H1 (cell line): ENCODE measurements around the gene TMEM106C. TPM values are rescaled to one million over a fixed set of nuclear protein-coding genes. Genes with fewer than 3 reads are reported as not detected.
A peak's percentile ranks its signal among the peaks of the same experiment; 100 is the strongest.

Source experiments
- CTCF ChIA-PET: fragments of 300-600 bp; sonication (Branson Sonifier 250); formaldehyde crosslinking; loops from one replicate; lab custom pipeline; 2021; ENCODE audit not compliant: partially characterized antibody; lab: Charles Lee
- POLR2A ChIA-PET: fragments of 300-600 bp; sonication (Branson Sonifier 250); formaldehyde crosslinking; loops from one replicate; lab custom pipeline; 2021; ENCODE audit warnings: inconsistent platforms; ENCODE audit not compliant: partially characterized antibody; lab: Charles Lee
- DNase-seq, 2 experiments: peaks; one replicate each; pipeline versions ENCODE4 v3.0.0 to v3.0.0-alpha.2; 2010 to 2022; ENCODE audit warnings: low spot score in 2 of 2, low read depth in 1 of 2, mixed read lengths in 1 of 2
- FAIRE-seq: peaks from 2 replicates; lab custom pipeline; 2011; peaks lifted over from hg19 to GRCh38; lab: Jason Lieb, UNC
- H2AFZ ChIP-seq: 2 replicates; pipeline ENCODE4 v1.8.1; 2012; ENCODE audit warnings: low read length, inconsistent platforms
- H2AK5ac ChIP-seq: 2 replicates; pipeline ENCODE4 v1.6.1; 2013; ENCODE audit warnings: low read depth, low read length
- H2BK120ac ChIP-seq: replicated peaks from 2 replicates; pipeline ENCODE3; 2013; ENCODE audit warnings: low read depth, low read length, inconsistent platforms
- H2BK12ac ChIP-seq: 2 replicates; pipeline ENCODE4 v1.6.1; 2013; ENCODE audit warnings: low read depth, low read length
- H2BK15ac ChIP-seq: 2 replicates; pipeline ENCODE4 v1.6.1; 2013; ENCODE audit warnings: low read length
- H2BK20ac ChIP-seq: 2 replicates; pipeline ENCODE4 v1.6.1; 2013; ENCODE audit warnings: low read length
- H2BK5ac ChIP-seq: 2 replicates; pipeline ENCODE4 v1.6.1; 2013; ENCODE audit warnings: low read depth, low read length
- H3K14ac ChIP-seq: 2 replicates; pipeline ENCODE4 v1.6.1; 2013; ENCODE audit warnings: inconsistent platforms; ENCODE audit not compliant: insufficient read length
- H3K18ac ChIP-seq: 2 replicates; pipeline ENCODE4 v1.6.1; 2013; ENCODE audit warnings: low read length; ENCODE audit errors: extremely low read depth
- H3K23ac ChIP-seq: 2 replicates; pipeline ENCODE4 v1.6.1; 2013; ENCODE audit warnings: inconsistent platforms; ENCODE audit not compliant: insufficient read length
- H3K23me2 ChIP-seq: 2 replicates; pipeline ENCODE4 v1.6.1; 2013; ENCODE audit warnings: low read depth, low read length
- H3K27ac ChIP-seq: 2 replicates; pipeline ENCODE4 v1.6.1; 2011; ENCODE audit warnings: low read depth, low read length, inconsistent platforms
- H3K27me3 ChIP-seq, 4 experiments: replicated peaks in 1 of 4; 1 replicate in 1 of 4; 2 replicates in 3 of 4; pipeline versions ENCODE4 v1.6.1 to v1.8.1; 2011 to 2013; ENCODE audit warnings: low read length in 3 of 4, mild to moderate bottlenecking in 3 of 4, inconsistent platforms in 2 of 4, mixed read lengths in 2 of 4, moderate library complexity in 1 of 4; ENCODE audit not compliant: control insufficient read depth in 3 of 4, insufficient read depth in 3 of 4; ENCODE audit errors: extremely low read depth in 1 of 4
- H3K36me3 ChIP-seq, 4 experiments: 2 replicates each; pipeline versions ENCODE4 v1.6.1 to v1.8.1; 2011 to 2013; ENCODE audit warnings: mild to moderate bottlenecking in 4 of 4, low read length in 3 of 4, moderate library complexity in 2 of 4, control low read depth in 1 of 4, inconsistent platforms in 1 of 4; ENCODE audit not compliant: insufficient read depth in 4 of 4, control insufficient read depth in 2 of 4
- H3K4ac ChIP-seq: replicated peaks from 2 replicates; pipeline ENCODE3; 2013; ENCODE audit warnings: low read length, low read depth, mixed read lengths, inconsistent platforms; ENCODE audit not compliant: insufficient read length
- H3K4me1 ChIP-seq, 4 experiments: replicated peaks in 1 of 4; 1 replicate in 1 of 4; 2 replicates in 3 of 4; pipeline versions ENCODE4 v1.6.1 to v1.8.1; 2011 to 2013; ENCODE audit warnings: low read length in 3 of 4, inconsistent platforms in 2 of 4, mixed read lengths in 1 of 4; ENCODE audit not compliant: insufficient read depth in 4 of 4, control insufficient read depth in 3 of 4
- H3K4me2 ChIP-seq, 2 experiments: 2 replicates each; pipeline versions ENCODE4 v1.6.1 to v1.8.1; 2011 to 2013; ENCODE audit warnings: low read depth in 2 of 2, low read length in 2 of 2, control low read depth in 1 of 2, inconsistent platforms in 1 of 2, mild to moderate bottlenecking in 1 of 2; ENCODE audit not compliant: insufficient read depth in 1 of 2
- H3K4me3 ChIP-seq, 4 experiments: fragments of 200-600, 300-600 bp in 1 of 4; sonication (generic), shearing (Covaris generic), sonication (Bioruptor Twin) in 1 of 4; 2 replicates each; pipeline versions ENCODE4 v1.5.1 to v1.8.1; 2011 to 2016; ENCODE audit warnings: low read length in 4 of 4, low read depth in 3 of 4, control low read depth in 2 of 4, inconsistent platforms in 2 of 4, mild to moderate bottlenecking in 2 of 4, mixed read lengths in 1 of 4, moderate library complexity in 1 of 4; ENCODE audit not compliant: insufficient read depth in 2 of 4; ENCODE audit errors: extremely low read depth in 1 of 4
- H3K56ac ChIP-seq: replicated peaks from 2 replicates; pipeline ENCODE3; 2013; ENCODE audit warnings: low read depth, mild to moderate bottlenecking, mixed read lengths, low read length, inconsistent platforms; ENCODE audit not compliant: insufficient read length
- H3K79me1 ChIP-seq: 2 replicates; pipeline ENCODE4 v1.6.1; 2013; ENCODE audit warnings: low read depth, low read length, control low read depth
- H3K79me2 ChIP-seq, 2 experiments: 2 replicates each; pipeline versions ENCODE4 v1.6.1 to v1.8.1; 2012 to 2013; ENCODE audit warnings: low read length in 2 of 2, mild to moderate bottlenecking in 2 of 2, inconsistent platforms in 1 of 2; ENCODE audit not compliant: insufficient read depth in 2 of 2, control insufficient read depth in 1 of 2
- H3K9ac ChIP-seq, 4 experiments: replicated peaks in 1 of 4; 1 replicate in 1 of 4; 2 replicates in 3 of 4; pipeline versions ENCODE4 v1.6.1 to v1.8.1; 2011 to 2013; ENCODE audit warnings: low read depth in 3 of 4, low read length in 3 of 4, control low read depth in 2 of 4, mild to moderate bottlenecking in 2 of 4, moderate library complexity in 2 of 4, inconsistent platforms in 1 of 4; ENCODE audit errors: extremely low read depth in 1 of 4
- H3K9me3 ChIP-seq, 2 experiments: 2 replicates each; pipeline versions ENCODE4 v1.6.1 to v1.8.1; 2012 to 2013; ENCODE audit warnings: mild to moderate bottlenecking in 2 of 2, moderate library complexity in 2 of 2, control low read depth in 1 of 2, inconsistent platforms in 1 of 2, low read depth in 1 of 2, low read length in 1 of 2, mixed read lengths in 1 of 2; ENCODE audit not compliant: insufficient read depth in 2 of 2
- H4K20me1 ChIP-seq, 2 experiments: replicated peaks in 1 of 2; 2 replicates each; pipeline versions ENCODE3 to v1.8.1; 2011 to 2013; ENCODE audit warnings: inconsistent platforms in 2 of 2, low read length in 2 of 2, mild to moderate bottlenecking in 1 of 2; ENCODE audit not compliant: insufficient read depth in 2 of 2, control insufficient read depth in 1 of 2
- H4K5ac ChIP-seq: 2 replicates; pipeline ENCODE4 v1.6.1; 2013; ENCODE audit warnings: low read length, low read depth, mixed read lengths, inconsistent platforms; ENCODE audit not compliant: insufficient read length
- H4K8ac ChIP-seq: 2 replicates; pipeline ENCODE4 v1.8.0; 2013; ENCODE audit warnings: mild to moderate bottlenecking, moderate library complexity, low read length, inconsistent platforms; ENCODE audit not compliant: insufficient read depth; ENCODE audit errors: extremely low read depth
- H4K91ac ChIP-seq: replicated peaks from 2 replicates; pipeline ENCODE3; 2013; ENCODE audit warnings: low read length, mixed read lengths, inconsistent platforms; ENCODE audit not compliant: insufficient read length
- CBX8 ChIP-seq: fragments of 300-800, 300-1000 bp; sonication (generic); IDR thresholded peaks from 2 replicates; pipeline ENCODE4 v1.7.1; 2016; ENCODE audit warnings: low read depth, low read length, borderline replicate concordance
- CREB1 ChIP-seq: IDR thresholded peaks from 2 replicates; pipeline ENCODE4 v1.6.1; 2012; ENCODE audit warnings: inconsistent platforms
- CTBP2 ChIP-seq: IDR thresholded peaks from 2 replicates; pipeline ENCODE4 v1.7.0; 2011; ENCODE audit warnings: borderline replicate concordance, mild to moderate bottlenecking, moderate library complexity, mixed read lengths, low read length; ENCODE audit not compliant: insufficient read depth, insufficient read length
- EP300 ChIP-seq, 2 experiments: IDR thresholded peaks; 1 replicate in 1 of 2; 2 replicates in 1 of 2; pipeline ENCODE4 v1.6.1; 2011 to 2012; ENCODE audit warnings: low read depth in 2 of 2, low read length in 2 of 2, mild to moderate bottlenecking in 2 of 2, borderline replicate concordance in 1 of 2, inconsistent platforms in 1 of 2, moderate library complexity in 1 of 2
- FOSL1 ChIP-seq: IDR thresholded peaks from 2 replicates; pipeline ENCODE4 v1.6.1; 2011; ENCODE audit warnings: mild to moderate bottlenecking, low read depth, low read length, moderate library complexity; ENCODE audit not compliant: insufficient read depth
- KDM4A ChIP-seq: IDR thresholded peaks from one replicate; pipeline ENCODE4 v1.7.1; 2012; ENCODE audit warnings: low read depth, mild to moderate bottlenecking, moderate library complexity, low read length, inconsistent platforms; ENCODE audit not compliant: severe bottlenecking
- KDM5A ChIP-seq: fragments of 200-600 bp; IDR thresholded peaks from 2 replicates; pipeline ENCODE4 v1.7.1; 2012; ENCODE audit warnings: mild to moderate bottlenecking, low read length, inconsistent platforms, mixed read lengths
- RFX5 ChIP-seq: IDR thresholded peaks from 2 replicates; pipeline ENCODE4 v1.6.1; 2011; ENCODE audit warnings: low read depth, low read length, improper control_type of control experiment, borderline replicate concordance
- SP4 ChIP-seq: IDR thresholded peaks from 2 replicates; pipeline ENCODE4 v1.6.1; 2012; ENCODE audit warnings: low read length, inconsistent platforms
- TBP ChIP-seq: IDR thresholded peaks from 2 replicates; pipeline ENCODE4 v1.6.1; 2011; ENCODE audit warnings: low read depth, low read length, improper control_type of control experiment
- WGBS, 2 experiments: shearing (Covaris generic) in 1 of 2; methylation state at CpG; one replicate each; pipeline versions ENCODE4 v1.1.6 to v1.1.7; 2013 to 2015; ENCODE audit warnings: low lambda C conversion rate in 2 of 2, mixed read lengths in 2 of 2, inconsistent platforms in 1 of 2, low coverage in 1 of 2, missing lambda C conversion rate in 1 of 2; ENCODE audit not compliant: insufficient replicate concordance in 2 of 2, insufficient coverage in 1 of 2, insufficient read length in 1 of 2; ENCODE audit errors: extremely low coverage in 1 of 2, missing lambda C conversion rate in 1 of 2; 5-methylcytosine and 5-hydroxymethylcytosine counted together
- polyA plus RNA-seq, 7 experiments: library from polyadenylated mRNA; depleted of rRNA in 3 of 7; stranded (reverse) in 5 of 7; unstranded in 2 of 7; fragments of >200 nt in 5 of 7; fragments of 200-250 nt in 2 of 7; gene quantifications; 1 replicate in 5 of 7; 2 replicates in 1 of 7; 4 replicates in 1 of 7; pipeline versions ENCODE4 v1.2.1 to v1.2.3, GENCODE V29; 2011 to 2013; ENCODE audit warnings: missing spikeins in 2 of 7, mixed read lengths in 2 of 7
- total RNA-seq: library from RNA; stranded (reverse); fragmentation: NEBNext Ultra II Directional; extraction: Animal tissue kit (Norgen Biotek cat#: 25700); gene quantifications from 2 replicates; pipeline ENCODE4 v1.2.1, GENCODE V29; 2021

TMEM106C gene
- total and polyA plus RNA-seq, 2 of the 8 experiments (the other 6 are each of a cell fraction or from before 2014, with no cell fraction given) = 36.6 to 45.3 TPM

GRCh38 chr12:47947341-47947740 is 16.1 kb upstream of the TMEM106C start:
- H2BK20ac ChIP-seq = no peak overlapping the region
- WGBS, 2 experiments = 86% methylated on average over 12 of the region's 12 CpGs; no CpG with 5 or more reads in 1 of the 2 experiments
- H3K36me3 ChIP-seq = no peaks in the 10 kb centered on the region
- ChIA-PET CTCF (interaction anchor here (0.6 to 4.3 kb wide), 21 partner anchors 11 to 239 kb away, joined by 3 to 16 read pairs (median 4); partner anchors contain the start of gene VDR), POLR2A (no interaction called here)
- H3K27ac ChIP-seq = no peak overlapping the region
- H2BK15ac ChIP-seq = no peak overlapping the region; the same call in 1 of the 2 replicates
- H3K18ac ChIP-seq = no peak overlapping the region
- H2AFZ ChIP-seq = 0 out of 2 replicates have a peak overlapping the region, but pooled peaks have one; percentile 50
- H2BK120ac ChIP-seq = no peak overlapping the region
- H3K79me2 ChIP-seq = no peaks in the 10 kb centered on the region
- peaks cover 3% of the 10 kb centered on the region; the same call in 1 of the 2 replicates for H3K23me2 ChIP-seq
- H3K4ac ChIP-seq = no peak overlapping the region
- TF ChIP-seq RFX5 (no peak), SP4 (no peak), KDM4A (no peak), CTBP2 (no peak), KDM5A (no peak), FOSL1 (no peak), CREB1 (no peak), CBX8 (no peak), TBP (no peak), EP300 (IDR thresholded peaks at IDR 0.05; ENCODE audit: borderline replicate concordance in 1 of 2, low read depth in 2 of 2, low read length in 2 of 2) (no peak)
- H3K4me1 ChIP-seq = peaks cover 0 to 7% (median 4%) of the 10 kb centered on the region in 4 experiments; a peak in 4 of 7 replicates
- no peak overlapping the region for H3K9ac ChIP-seq
- no peaks in the 10 kb centered on the region for H3K9me3 ChIP-seq
- peaks cover 0 to 7% (median 1%) of the 10 kb centered on the region in 4 experiments; a peak in 5 of 7 replicates for H3K27me3 ChIP-seq
- H4K5ac ChIP-seq = no peak overlapping the region
- H3K14ac ChIP-seq = no peak overlapping the region
- H4K8ac ChIP-seq = no peak overlapping the region
- no peak overlapping the region for H2BK5ac ChIP-seq
- peaks cover 0 to 2% of the 10 kb centered on the region in 2 experiments for H4K20me1 ChIP-seq
- H2BK12ac ChIP-seq = no peak overlapping the region
- H3K56ac ChIP-seq = no peak overlapping the region
- no peak overlapping the region for H3K23ac ChIP-seq
- DNase-seq (no peak), FAIRE-seq (no peak)
- H3K4me2 ChIP-seq = no peak overlapping the region
- H4K91ac ChIP-seq = no peak overlapping the region
- no peaks in the 10 kb centered on the region for H3K79me1 ChIP-seq
- no peak overlapping the region for H3K4me3 ChIP-seq
- no peak overlapping the region for H2AK5ac ChIP-seq
